ENCODE results near the gene NUMBL.
"Not testable (repeated sequence)": the region's sequence is repeated elsewhere in the genome, so short reads cannot be mapped to it uniquely, and the experiment has no call there.

The NUMBL gene

GRCh38 chr19:40629346-40629745, 61.1 kb downstream of the NUMBL start:
- peaks cover 7% of the 10 kb centered on the region for H3K27me3 ChIP-seq
- TF ChIP-seq, protein P1, sequence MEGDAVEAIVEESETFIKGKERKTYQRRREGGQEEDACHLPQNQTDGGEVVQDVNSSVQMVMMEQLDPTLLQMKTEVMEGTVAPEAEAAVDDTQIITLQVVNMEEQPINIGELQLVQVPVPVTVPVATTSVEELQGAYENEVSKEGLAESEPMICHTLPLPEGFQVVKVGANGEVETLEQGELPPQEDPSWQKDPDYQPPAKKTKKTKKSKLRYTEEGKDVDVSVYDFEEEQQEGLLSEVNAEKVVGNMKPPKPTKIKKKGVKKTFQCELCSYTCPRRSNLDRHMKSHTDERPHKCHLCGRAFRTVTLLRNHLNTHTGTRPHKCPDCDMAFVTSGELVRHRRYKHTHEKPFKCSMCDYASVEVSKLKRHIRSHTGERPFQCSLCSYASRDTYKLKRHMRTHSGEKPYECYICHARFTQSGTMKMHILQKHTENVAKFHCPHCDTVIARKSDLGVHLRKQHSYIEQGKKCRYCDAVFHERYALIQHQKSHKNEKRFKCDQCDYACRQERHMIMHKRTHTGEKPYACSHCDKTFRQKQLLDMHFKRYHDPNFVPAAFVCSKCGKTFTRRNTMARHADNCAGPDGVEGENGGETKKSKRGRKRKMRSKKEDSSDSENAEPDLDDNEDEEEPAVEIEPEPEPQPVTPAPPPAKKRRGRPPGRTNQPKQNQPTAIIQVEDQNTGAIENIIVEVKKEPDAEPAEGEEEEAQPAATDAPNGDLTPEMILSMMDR (IDR thresholded peaks at IDR 0.05) = no peak
- peaks cover 0 to 2% of the 10 kb centered on the region in 2 experiments for H3K4me1 ChIP-seq (ENCODE audit: control insufficient read depth in 1 of 2, insufficient read depth in 1 of 2, low read depth in 1 of 2, low read length in 1 of 2)
- H3K36me3 ChIP-seq = no peaks in the 10 kb centered on the region
- no peaks in the 10 kb centered on the region for H3K9me3 ChIP-seq
- H3K27ac ChIP-seq = no peak overlapping the region
- no peak overlapping the region for H3K4me3 ChIP-seq (ENCODE audit: low read depth in 1 of 2, low read length in 1 of 2)

GRCh38 chr19:40627486-40628279, 62.8 kb downstream of the NUMBL start:
- H3K27ac ChIP-seq = no peak overlapping the region
- H3K4me1 ChIP-seq (ENCODE audit: control insufficient read depth in 1 of 2, insufficient read depth in 1 of 2, low read depth in 1 of 2, low read length in 1 of 2) = no peaks in the 10 kb centered on the region
- H3K36me3 ChIP-seq = no peaks in the 10 kb centered on the region
- H3K9me3 ChIP-seq = no peaks in the 10 kb centered on the region
- TF ChIP-seq, protein P1 (IDR thresholded peaks at IDR 0.05) = no peak
- H3K4me3 ChIP-seq (ENCODE audit: low read depth in 1 of 2, low read length in 1 of 2) = no peak overlapping the region
- no peaks in the 10 kb centered on the region for H3K27me3 ChIP-seq

DNA sequence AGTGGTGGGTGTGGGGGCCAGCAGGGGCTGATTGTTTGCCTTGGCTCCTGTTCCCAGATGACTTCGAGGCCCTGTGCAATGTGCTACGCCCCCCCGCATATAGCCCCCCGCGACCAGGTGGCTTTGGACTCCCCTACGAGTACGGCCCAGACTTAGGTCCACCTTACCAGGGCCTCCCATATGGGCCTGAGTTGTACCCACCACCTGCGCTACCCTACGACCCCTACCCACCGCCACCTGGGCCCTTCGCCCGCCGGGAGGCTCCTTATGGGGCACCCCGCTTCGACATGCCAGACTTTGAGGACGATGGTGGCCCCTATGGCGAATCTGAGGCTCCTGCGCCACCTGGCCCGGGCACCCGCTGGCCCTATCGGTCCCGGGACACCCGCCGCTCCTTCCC, 63.5 kb downstream of the NUMBL start:
- Histone ChIP-seq H3K36me3 (no peaks in the 10 kb centered on the region), H3K9me3 (no peaks in the 10 kb centered on the region), H3K27me3 (no peaks in the 10 kb centered on the region), H3K27ac (no peak overlapping the region), H3K4me1 (ENCODE audit: control insufficient read depth in 1 of 2, insufficient read depth in 1 of 2, low read depth in 1 of 2, low read length in 1 of 2) (no peaks in the 10 kb centered on the region), H3K4me3 (ENCODE audit: low read depth in 1 of 2, low read length in 1 of 2) (no peak overlapping the region)
- TF ChIP-seq, protein P1 (IDR thresholded peaks at IDR 0.05) = no peak

DNA sequence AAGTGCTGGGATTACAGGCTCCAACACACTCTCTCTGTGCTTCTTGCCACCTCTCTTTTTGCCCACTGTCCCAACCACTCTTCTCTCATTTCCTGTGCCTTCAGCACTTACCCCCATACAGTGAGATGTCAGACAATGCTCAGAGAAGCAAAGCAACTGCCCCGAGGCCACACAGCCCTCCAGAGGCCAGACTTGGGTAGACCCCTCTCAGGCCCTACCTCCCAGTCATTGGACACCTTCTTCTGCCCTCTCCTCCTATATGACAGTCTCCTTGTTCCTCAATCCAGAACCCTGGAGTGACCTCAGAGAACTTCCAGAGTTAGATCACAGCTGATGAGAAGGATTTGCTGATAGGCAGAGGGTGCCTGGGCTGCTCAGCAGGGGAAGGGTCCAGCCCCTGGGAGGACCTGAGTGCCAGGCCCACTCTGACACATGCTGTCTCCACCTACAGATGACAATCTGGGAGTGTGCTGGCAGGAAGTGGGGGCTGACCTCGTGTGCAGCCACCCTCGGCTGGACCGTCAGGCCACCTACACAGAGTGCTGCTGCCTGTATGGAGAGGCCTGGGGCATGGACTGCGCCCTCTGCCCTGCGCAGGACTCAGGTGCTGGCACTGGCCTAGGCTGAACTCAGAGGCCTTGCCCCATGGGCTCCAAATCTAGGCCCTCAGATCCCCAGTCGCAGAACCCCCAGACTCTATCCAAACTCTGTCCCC, 64.9 kb downstream of the NUMBL start:
- Histone ChIP-seq H3K36me3 (no peaks in the 10 kb centered on the region), H3K4me1 (ENCODE audit: control insufficient read depth in 1 of 2, insufficient read depth in 1 of 2, low read depth in 1 of 2, low read length in 1 of 2) (no peaks in the 10 kb centered on the region), H3K9me3 (no peaks in the 10 kb centered on the region), H3K4me3 (ENCODE audit: low read depth in 1 of 2, low read length in 1 of 2) (no peak overlapping the region), H3K27ac (no peak overlapping the region), H3K27me3 (no peaks in the 10 kb centered on the region)
- TF ChIP-seq, protein P1 (IDR thresholded peaks at IDR 0.05) = no peak

- H3K9me3 ChIP-seq; H3K27me3 ChIP-seq; H3K4me1 ChIP-seq (ENCODE audit: control insufficient read depth in 1 of 2, insufficient read depth in 1 of 2, low read depth in 1 of 2, low read length in 1 of 2); H3K4me3 ChIP-seq (ENCODE audit: low read depth in 1 of 2, low read length in 1 of 2); H3K36me3 ChIP-seq; H3K27ac ChIP-seq: not testable (repeated sequence)
Observed at GRCh38 chr19:40624369-40625153, 65.9 kb downstream of the NUMBL start.
